BE2C (cell line): Measurements from ENCODE around the gene BCL10.
"Not testable (repeated sequence)": the region's sequence is repeated elsewhere in the genome, so short reads cannot be mapped to it uniquely, and the experiment has no call there.

Experiments
- DNase-seq: peaks from one replicate; pipeline ENCODE4 v3.0.0-alpha.2; 2020
- H3K27me3 ChIP-seq: fragments of 250-450 bp; sonication (Bioruptor Pico); 2 replicates; pipeline ENCODE4 v1.5.1; 2020; ENCODE audit warnings: mild to moderate bottlenecking
- H3K36me3 ChIP-seq: fragments of 250-450 bp; sonication (Bioruptor Pico); 2 replicates; pipeline ENCODE4 v1.5.1; 2020; ENCODE audit warnings: mild to moderate bottlenecking
- H3K4me1 ChIP-seq: fragments of 250-450 bp; sonication (Bioruptor Pico); 2 replicates; pipeline ENCODE4 v1.5.1; 2020
- H3K4me3 ChIP-seq: 2 replicates; pipeline ENCODE4 v1.5.1; 2011; ENCODE audit warnings: low read depth, low read length
- H3K9me3 ChIP-seq: fragments of 250-450 bp; sonication (Bioruptor Pico); 2 replicates; pipeline ENCODE4 v1.5.1; 2020
- CTCF ChIP-seq: IDR thresholded peaks from 2 replicates; pipeline ENCODE4 v1.5.1; 2012; ENCODE audit warnings: mild to moderate bottlenecking, low read depth, low read length

Gene BCL10

GRCh38 chr1:85267313-85267712 is 9.1 kb downstream of the BCL10 start:
- H3K36me3 ChIP-seq, result no peaks in the 10 kb centered on the region
- no peaks in the 10 kb centered on the region for H3K4me1 ChIP-seq
- no peak overlapping the region for H3K4me3 ChIP-seq
- TF ChIP-seq CTCF, result no peak
- no peaks in the 10 kb centered on the region for H3K27me3 ChIP-seq
- no peak for DNase-seq
- H3K9me3 ChIP-seq, result no peaks in the 10 kb centered on the region

- no peak for DNase-seq
- H3K9me3 ChIP-seq, result no peaks in the 10 kb centered on the region
- H3K36me3 ChIP-seq, result no peaks in the 10 kb centered on the region
- H3K4me3 ChIP-seq, result no peak overlapping the region
- H3K27me3 ChIP-seq, result no peaks in the 10 kb centered on the region
- TF ChIP-seq CTCF, result no peak
- H3K4me1 ChIP-seq, result no peaks in the 10 kb centered on the region
Observed at GRCh38 chr1:85264150-85264549, 12.3 kb downstream of the BCL10 start.

- H3K27me3 ChIP-seq, result no peaks in the 10 kb centered on the region
- H3K4me1 ChIP-seq, result no peaks in the 10 kb centered on the region
- H3K9me3 ChIP-seq, result no peaks in the 10 kb centered on the region
- no peak overlapping the region for H3K4me3 ChIP-seq
- no peaks in the 10 kb centered on the region for H3K36me3 ChIP-seq
- no peak for DNase-seq
- no peak for TF ChIP-seq CTCF
Observed at GRCh38 chr1:85262985-85263384, 13.4 kb downstream of the BCL10 start.

GRCh38 chr1:85259912-85260274 is 16.5 kb downstream of the BCL10 start:
- Histone ChIP-seq H3K4me1 (no peaks in the 10 kb centered on the region), H3K9me3 (no peaks in the 10 kb centered on the region), H3K27me3 (no peaks in the 10 kb centered on the region), H3K4me3 (peak overlapping the region; percentile 47), H3K36me3 (no peaks in the 10 kb centered on the region)
- DNase-seq, result no peak
- TF ChIP-seq CTCF, result no peak

- H3K27me3 ChIP-seq, result no peaks in the 10 kb centered on the region
- H3K36me3 ChIP-seq, result no peaks in the 10 kb centered on the region
- H3K4me3 ChIP-seq, result peak within 1 kb of the TSS; percentile 77
- H3K9me3 ChIP-seq, result no peaks in the 10 kb centered on the region
- DNase-seq, result peak; percentile 93
- peak; percentile 66 for TF ChIP-seq CTCF
- no peaks in the 10 kb centered on the region for H3K4me1 ChIP-seq
Observed at GRCh38 chr1:85259118-85259911, 17.1 kb downstream of the BCL10 start, which contains the start of gene C1orf52. Gene C1orf52 (minus strand): TSS chr1:85259662. CDS start chr1:85259633, 29 bp downstream.

- no peaks in the 10 kb centered on the region for H3K36me3 ChIP-seq
- no peaks in the 10 kb centered on the region for H3K4me1 ChIP-seq
- TF ChIP-seq CTCF, result no peak
- H3K4me3 ChIP-seq, result peak overlapping the region; percentile 77
- H3K27me3 ChIP-seq, result no peaks in the 10 kb centered on the region
- H3K9me3 ChIP-seq, result no peaks in the 10 kb centered on the region
- no peak for DNase-seq
Observed at GRCh38 chr1:85258536-85259117, 17.8 kb downstream of the BCL10 start.

- H3K4me1 ChIP-seq, DNase-seq, H3K27me3 ChIP-seq, H3K36me3 ChIP-seq, H3K4me3 ChIP-seq, H3K9me3 ChIP-seq: not testable (repeated sequence)
Observed at GRCh38 chr1:85249042-85249441, 27.4 kb downstream of the BCL10 start.
